SU-DHL-6 (cell line): ENCODE data around the gene FRMD1.

Source experiments
- CTCF ChIP-seq: fragments of 200-600 bp; sonication (generic); IDR thresholded peaks from one replicate; pipeline ENCODE4 v1.5.1; 2017; ENCODE audit warnings: antibody characterized with exemption, mild to moderate bottlenecking, low read length, moderate library complexity; ENCODE audit not compliant: insufficient read depth, poor library complexity, severe bottlenecking
- EZH2phosphoT487 ChIP-seq: fragments of 200-600 bp; sonication (generic), shearing (Covaris generic); conservative IDR thresholded peaks from 2 replicates; pipeline ENCODE4 v1.6.1; 2018; ENCODE audit warnings: mild to moderate bottlenecking, antibody characterized with exemption, low read length, moderate library complexity, mixed read lengths

GRCh38 chr6:168124158-168124557, 45.1 kb upstream of the FRMD1 start:
- TF ChIP-seq EZH2phosphoT487 (no peak), CTCF (no peak)
